Stimulated activated CD4-positive, alpha-beta T cell treated with anti-CD3 and anti-CD28 coated beads, TNF-alpha, amount 100 ng/mL, for 24 hours (primary cell): Measurements from ENCODE around the gene NTF4.
"Not testable (repeated sequence)": the region's sequence is repeated elsewhere in the genome, so short reads cannot be mapped to it uniquely, and the experiment has no call there.

Source experiments
- DNase-seq, 3 experiments: peaks; one replicate each; pipeline ENCODE4 v3.0.0-alpha.2; 2020; ENCODE audit warnings: low read depth in 3 of 3

Gene NTF4

DNA sequence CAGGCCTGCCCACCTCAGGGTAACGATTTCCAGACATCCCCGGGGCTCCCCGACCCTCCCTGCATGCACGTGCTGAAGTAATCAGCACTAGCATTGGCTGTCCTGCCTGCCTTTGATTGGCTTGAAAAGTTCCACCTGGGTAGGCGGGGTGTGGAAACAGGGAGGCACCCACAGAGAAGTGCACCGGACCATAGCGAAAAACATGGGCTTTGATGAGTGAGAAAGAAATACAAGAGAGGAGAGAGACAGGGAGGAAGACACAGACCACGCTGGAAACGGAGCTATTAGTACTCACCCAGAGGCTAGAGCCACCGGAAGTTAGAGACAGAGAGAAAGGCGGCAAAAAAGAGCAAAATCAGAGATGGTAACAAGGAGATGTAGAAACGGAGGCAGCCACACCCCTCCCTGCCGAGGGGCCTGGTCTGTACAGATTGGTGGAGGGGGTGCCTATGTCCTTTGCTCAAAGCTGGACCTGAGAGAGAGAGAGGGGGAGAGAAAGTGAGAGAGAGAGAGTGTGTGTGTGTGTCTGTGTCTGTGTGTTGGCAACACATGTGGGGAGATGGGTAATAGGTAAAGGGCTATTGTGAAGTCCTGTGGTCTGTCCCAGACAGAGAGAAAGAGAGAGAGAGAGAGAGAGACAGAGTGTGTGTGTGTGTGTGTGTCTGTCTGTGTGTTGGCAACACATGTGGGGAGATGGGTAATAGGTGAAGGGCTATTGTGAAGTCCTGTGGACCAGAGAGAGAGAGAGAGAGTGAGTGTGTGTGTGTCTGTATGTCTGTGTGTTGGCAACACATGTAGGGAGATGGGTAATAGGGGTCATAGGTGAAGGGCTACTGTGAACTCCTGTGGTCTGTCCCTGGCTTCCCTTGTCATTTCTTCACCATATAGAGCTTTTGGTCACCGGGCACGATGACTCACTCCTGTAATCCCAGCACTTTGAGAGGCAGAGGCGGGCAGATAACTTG is 43.4 kb downstream of the NTF4 start:
- DNase-seq = no peak

DNA sequence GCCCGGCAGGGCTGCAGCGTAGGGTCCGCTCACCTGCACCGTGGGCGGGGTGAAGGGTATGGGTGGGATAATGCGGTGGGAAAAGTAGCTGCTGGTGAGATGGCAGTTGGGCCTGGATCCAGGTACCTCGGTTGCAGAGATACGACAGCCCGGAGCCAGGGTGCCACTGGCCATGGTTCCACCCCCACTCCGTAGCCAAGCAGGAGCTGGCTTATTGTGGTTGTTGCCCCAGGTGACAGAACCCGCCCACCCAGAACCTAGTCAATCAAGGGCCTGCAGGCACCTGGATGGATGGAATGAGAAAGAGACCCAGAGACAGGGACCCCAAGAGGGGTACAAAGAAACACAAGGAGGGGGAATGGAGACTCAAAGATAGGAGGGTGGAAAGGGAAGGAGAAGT is 44.3 kb downstream of the NTF4 start:
- DNase-seq = no peak

DNA sequence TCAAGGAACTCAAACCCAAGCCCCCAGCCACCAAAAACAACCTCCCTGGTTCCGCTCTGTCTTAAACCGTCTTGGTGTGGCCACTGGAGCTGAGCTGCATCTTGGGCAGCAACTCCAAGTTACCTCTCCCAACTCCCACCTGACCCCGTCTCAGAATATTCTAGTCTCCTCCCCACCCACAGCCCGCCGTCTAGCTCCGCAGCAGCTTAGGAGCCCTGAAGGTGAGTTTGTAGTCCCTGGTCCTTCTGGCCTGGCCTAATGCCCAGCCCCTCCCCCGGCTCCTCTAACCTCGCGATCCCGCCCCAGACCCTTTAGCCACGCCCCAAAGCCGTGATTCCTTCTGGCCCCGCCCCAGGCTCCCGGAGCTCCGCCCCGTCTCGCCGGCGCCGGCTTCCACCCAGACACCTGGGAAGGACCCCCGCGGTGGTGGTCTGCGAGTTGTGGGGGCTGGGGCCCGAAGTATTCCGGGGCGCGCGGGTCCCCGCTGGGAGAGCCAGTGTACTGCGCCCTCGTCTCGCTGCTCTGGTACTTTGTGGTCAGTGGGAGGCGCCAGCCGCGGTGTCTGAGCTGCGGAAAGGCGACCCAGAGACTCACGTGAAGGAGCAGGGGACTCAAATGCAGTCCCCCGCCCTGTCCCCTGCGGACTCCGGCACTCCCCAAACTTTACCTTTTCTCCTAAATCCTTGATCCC is 45.2 kb downstream of the NTF4 start:
- DNase-seq = peak in 2 of 3 experiments; percentile 40 to 67

DNA sequence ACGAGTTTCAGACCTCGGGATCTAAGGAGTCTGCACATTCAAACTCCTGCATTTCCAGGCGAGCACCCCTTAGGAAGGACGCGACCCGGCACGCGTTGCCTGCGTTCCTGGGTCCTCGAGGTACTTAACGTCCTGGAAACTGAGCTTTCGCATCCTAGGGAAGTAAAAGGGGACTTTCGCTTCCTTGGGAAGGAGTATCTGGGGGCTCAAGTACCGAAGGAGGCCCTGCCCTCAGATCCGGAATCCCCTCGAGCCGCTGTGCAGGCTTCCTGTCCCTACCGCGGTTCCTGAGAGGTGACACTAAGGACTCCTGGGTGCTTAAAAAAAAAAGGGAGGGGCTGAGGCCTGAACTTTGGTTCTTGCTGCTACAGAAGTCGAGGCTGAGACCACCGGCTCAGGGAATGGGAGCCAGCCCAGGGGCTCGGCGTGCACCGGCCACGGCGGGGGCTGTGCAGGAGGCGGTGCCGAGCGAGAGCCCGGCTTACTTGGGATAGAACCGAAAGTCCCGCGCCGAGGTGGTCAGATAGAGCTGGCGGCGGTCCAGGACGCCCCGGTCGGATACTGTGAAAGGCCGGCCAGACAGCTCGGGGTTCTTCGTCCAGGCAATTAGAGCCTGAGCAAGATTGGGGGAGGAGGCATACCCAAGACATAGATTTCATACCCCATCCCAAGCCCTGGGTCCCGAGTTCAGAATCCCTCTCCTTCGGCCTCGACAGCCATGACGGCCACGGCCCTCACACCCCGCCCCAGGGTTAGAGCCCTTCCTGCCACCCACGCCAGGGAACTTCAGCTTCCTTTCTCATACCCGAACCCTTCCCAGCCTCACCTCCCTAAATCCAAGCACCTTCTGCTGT is 46.0 kb downstream of the NTF4 start:
- not testable (repeated sequence) for DNase-seq

DNA sequence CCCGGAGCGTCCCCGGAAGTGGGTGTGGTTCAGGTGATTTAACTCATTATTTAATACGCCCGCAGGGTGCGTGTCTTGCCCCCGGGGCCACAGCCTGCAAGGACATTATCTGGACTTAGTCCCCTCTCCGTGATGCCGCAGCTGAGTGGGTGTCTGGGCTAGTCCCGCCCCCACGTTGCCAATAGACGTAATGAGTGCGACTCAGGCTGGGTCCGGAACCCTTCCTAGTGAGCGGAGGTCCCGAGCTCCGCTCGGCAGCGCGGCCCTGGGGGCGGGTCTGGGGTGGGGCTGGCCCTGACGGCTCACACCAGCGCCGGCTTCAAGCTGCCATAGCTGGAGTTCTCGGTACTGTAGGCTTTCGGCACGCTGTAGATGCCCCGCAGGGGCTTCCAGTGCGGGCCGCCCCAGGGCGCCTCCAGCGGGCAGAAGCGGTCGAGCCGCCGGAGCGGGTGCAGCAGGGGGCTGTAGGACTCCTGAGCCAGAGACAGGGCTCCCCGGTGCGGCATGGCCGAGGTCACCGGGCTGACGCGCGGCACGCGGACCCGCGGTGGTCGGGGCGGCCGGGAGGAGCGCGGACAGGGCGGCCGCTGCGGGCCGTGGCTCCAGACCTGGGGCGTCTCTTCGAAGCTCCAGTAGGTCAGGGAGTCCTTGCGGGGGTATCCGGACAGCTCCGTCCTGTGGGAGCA is 46.8 kb downstream of the NTF4 start:
- peak; percentile 28 to 61 (median 29) for DNase-seq

DNA sequence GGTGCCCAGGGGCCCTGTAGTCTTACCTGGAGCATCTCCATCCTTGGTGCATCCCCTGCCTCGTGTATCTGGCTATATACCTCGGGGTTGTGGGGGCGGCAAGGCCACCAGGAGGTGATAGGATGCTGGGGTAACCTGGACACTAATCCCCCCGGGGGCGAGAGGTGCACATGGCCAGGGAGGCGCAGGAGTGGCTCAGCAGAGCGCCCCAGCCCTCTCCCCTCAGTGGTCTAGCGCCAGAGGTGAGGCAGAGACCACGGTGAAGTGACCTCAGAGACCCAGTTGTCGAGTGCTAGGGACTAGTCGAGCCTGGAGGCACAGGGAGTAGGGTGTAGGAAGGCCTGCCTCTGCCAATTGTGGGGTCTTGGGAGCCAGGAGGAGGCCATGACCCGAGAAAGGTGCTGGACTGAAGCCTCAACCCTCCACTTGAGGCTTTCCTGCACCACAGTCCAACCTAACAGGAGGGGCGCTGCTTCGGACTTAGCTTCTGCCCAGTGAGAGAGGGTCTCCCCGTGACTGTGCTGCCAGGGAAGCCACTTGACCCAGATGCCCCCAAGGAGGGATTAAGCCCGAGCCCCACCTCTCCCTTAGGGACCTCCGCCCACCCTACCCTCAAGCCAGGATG is 47.5 kb downstream of the NTF4 start, which contains the start of gene LHB:
LHB (minus strand) TSS at position 51 of the 625 bp plus-strand sequence; CDS start at position 41, 10 bp downstream.
- DNase-seq = no peak

DNA sequence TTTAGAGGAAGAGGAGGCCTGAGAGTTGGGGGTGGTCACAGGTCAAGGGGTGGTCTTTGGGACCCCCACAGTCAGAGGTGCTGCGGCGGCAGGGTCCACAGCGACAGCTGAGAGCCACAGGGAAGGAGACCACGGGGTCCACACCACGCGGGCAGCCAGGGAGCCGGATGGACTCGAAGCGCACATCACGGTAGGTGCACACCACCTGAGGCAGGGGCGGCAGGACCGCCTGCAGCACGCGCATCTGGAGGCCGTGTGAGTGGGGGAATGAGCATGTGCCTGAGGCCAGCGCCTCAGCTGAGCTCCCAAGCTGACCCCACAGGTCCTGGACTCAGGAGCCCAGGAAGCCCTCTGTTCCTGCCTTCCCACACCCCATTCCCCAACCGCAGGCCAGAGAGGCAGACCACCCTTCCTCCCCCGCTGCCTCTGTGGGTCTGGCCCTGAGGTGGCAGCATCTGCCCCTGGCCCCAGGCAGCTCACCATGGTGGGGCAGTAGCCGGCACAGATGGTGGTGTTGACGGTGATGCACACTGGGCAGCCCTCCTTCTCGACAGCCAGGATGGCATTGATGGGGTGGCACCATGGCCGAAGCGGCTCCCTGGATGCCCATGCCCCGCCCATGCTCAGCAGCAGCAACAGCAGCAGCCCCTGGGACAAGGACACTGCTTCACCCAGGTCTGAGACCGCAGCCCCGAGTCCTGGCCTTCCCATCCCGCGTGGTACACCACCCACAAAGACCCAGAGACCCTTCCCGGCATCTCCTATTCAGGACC is 48.4 kb downstream of the NTF4 start:
- DNase-seq = no peak

DNA sequence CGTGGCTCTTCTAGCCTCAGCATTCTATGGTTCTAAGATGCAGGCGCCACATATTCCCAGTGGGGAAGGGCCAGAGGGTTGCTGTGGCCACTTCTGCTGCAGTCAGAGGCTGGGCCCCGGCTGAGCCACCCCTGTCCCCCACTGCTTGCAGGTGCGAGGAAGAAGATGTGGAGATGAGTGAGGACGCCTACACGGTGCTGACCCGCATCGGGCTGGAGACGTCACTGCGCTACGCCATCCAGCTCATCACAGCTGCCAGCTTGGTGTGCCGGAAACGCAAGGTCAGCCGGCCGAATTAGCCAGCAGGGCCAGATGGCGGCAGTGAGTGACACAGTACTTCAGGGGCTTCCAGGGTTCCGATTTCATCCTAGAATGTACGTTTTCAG is 49.8 kb downstream of the NTF4 start:
- DNase-seq = no peak

DNA sequence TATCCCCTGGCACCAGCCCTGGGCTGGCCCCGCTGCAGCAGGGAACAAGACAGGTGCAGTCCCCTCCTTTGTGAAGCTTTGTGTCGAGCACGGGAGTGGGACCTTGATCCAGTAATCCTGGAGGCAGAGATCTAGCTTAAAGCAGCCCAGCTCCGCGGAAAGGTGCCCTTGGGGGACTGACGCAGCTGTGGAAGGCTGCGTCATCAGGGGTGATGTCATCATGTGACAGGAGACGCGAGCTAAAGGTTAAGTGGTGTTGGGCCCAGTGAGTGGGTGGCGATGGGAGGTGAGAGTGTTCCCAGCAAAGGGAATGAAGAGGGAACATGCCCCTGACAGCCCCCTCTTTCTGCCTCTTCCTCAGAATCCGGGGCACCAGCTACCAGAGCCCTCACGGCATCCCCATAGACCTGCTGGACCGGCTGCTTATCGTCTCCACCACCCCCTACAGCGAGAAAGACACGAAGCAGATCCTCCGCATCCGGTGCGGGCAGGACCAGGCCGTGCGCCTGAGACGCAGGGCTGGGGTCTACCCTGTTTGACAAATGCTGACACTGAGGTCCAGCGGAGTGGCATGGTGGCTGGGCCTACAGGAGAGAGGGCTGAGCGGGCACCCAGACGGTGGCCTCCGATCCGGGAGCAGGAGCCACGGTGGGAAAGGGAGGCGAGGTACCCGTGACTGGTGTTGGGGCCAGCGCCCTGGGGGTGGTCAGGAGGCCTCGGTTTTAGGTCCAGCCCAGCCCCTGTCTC is 50.3 kb downstream of the NTF4 start:
- no peak for DNase-seq

DNA sequence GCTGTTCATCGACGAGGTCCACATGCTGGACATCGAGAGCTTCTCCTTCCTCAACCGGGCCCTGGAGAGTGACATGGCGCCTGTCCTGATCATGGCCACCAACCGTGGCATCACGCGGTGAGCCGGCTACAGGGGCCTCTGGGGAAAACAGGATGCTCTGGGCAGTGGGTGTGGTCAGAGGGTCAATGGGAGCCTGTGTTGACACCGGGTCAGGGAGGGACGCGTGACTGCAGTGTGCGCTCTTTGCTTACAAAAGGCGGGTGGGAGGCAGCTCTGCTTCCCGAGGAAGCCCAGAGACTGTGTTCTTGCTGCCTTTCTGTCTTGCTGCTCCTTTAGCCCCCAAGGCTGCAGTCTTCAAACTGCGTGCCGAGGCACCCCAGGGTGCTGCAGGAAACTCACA is 53.4 kb downstream of the NTF4 start:
- no peak for DNase-seq
